EH (cell line): ENCODE measurements around the gene HMG20A.
A peak's percentile ranks its signal among the peaks of the same experiment; 100 is the strongest.
"Not testable (repeated sequence)": the region's sequence is repeated elsewhere in the genome, so short reads cannot be mapped to it uniquely, and the experiment has no call there.

Source experiments
- DNase-seq: peaks from one replicate; pipeline ENCODE4 v3.0.0-alpha.2; 2015; ENCODE audit warnings: low read depth

Gene HMG20A

GRCh38 chr15:77420610-77421369, at the start of gene HMG20A:
TSS of gene HMG20A (plus strand) at chr15:77420888. CDS start at chr15:77458408, 37,520 bp downstream.
- peak; percentile 76 for DNase-seq

- no peak for DNase-seq
Measured at GRCh38 chr15:77371850-77372563, 48.7 kb upstream of the HMG20A start.

GRCh38 chr15:77373441-77373840, 47.2 kb upstream of the HMG20A start:
- DNase-seq = no peak

- DNase-seq = no peak
Measured at GRCh38 chr15:77375133-77375532, 45.6 kb upstream of the HMG20A start.

- DNase-seq = no peak
Measured at GRCh38 chr15:77376770-77377169, 43.9 kb upstream of the HMG20A start.

- no peak for DNase-seq
Measured at GRCh38 chr15:77380033-77380432, 40.7 kb upstream of the HMG20A start.

- DNase-seq = no peak
Measured at GRCh38 chr15:77384086-77384485, 36.6 kb upstream of the HMG20A start.

GRCh38 chr15:77384589-77385359, 35.9 kb upstream of the HMG20A start:
- no peak for DNase-seq

GRCh38 chr15:77386626-77387025, 34.1 kb upstream of the HMG20A start:
- peak; percentile 65 for DNase-seq

- DNase-seq = peak; percentile 62
Measured at GRCh38 chr15:77387365-77388105, 33.2 kb upstream of the HMG20A start.

GRCh38 chr15:77391372-77391951, 29.2 kb upstream of the HMG20A start:
- DNase-seq = no peak

GRCh38 chr15:77392762-77393470, 27.8 kb upstream of the HMG20A start:
- no peak for DNase-seq

GRCh38 chr15:77393471-77393840, 27.2 kb upstream of the HMG20A start:
- DNase-seq = peak; percentile 66

GRCh38 chr15:77395013-77395774, 25.5 kb upstream of the HMG20A start:
- DNase-seq = no peak

GRCh38 chr15:77396692-77397091, 24.0 kb upstream of the HMG20A start:
- DNase-seq = no peak

- no peak for DNase-seq
Measured at GRCh38 chr15:77398927-77399326, 21.8 kb upstream of the HMG20A start.

- DNase-seq = no peak
Measured at GRCh38 chr15:77400258-77400657, 20.4 kb upstream of the HMG20A start.

- peak; percentile 83 for DNase-seq
Measured at GRCh38 chr15:77402740-77403379, 17.8 kb upstream of the HMG20A start.

- not testable (repeated sequence) for DNase-seq
Measured at GRCh38 chr15:77406173-77406759, 14.4 kb upstream of the HMG20A start.
